ENCODE measurements around the gene FBXL17.

Gene FBXL17

DNA sequence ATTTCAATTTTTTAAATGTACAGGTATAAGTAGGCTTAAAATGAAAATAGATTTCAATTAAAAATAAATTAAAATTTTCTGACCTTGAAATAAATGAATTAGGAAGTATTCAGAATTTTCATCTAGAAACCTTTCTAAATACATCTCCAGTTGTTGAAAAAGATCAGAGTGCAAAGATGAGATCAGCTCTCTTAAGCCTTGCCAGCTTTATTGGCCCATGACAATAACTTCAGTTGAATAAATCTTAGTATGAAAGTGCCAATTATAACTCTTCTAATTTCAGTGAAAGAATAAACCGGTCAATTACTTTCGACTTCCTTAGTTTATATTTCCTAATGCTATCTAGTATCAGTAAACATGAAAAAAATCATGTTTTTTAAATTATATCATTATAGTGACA, 117.4 kb downstream of the FBXL17 start:
- H3K36me3 ChIP-seq (ENCODE audit: insufficient read depth, low read length): no peaks in the 10 kb centered on the region
- no peak overlapping the region for H3K9ac ChIP-seq (ENCODE audit: low read depth, low read length)
- no peaks in the 10 kb centered on the region for H3K9me3 ChIP-seq (ENCODE audit: control insufficient read depth, insufficient read depth, low read length)
- H3K4me1 ChIP-seq (ENCODE audit: insufficient read depth, low read length): 0 out of 2 replicates have a peak, but pooled peaks cover 4% of the 10 kb centered on the region

DNA sequence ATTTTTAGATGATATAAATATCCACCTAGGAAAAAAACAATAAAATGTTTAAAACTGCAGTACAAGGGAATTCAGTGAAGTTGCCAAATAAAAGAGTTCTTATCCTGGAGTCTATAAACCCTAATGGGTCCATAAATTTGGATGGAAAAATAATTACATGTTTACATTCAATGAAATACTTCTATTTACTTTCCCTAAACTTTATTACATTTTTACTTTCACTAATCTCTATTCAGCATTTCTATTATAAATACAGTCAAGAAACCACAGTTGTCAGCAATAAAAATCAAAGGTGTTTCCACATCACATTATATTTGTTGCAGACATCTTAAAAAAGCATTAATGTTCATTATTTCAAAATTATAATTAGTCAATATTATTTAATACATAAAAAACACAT, 118.6 kb downstream of the FBXL17 start:
- Histone ChIP-seq H3K36me3 (ENCODE audit: insufficient read depth, low read length) (no peaks in the 10 kb centered on the region), H3K4me1 (ENCODE audit: insufficient read depth, low read length) (0 out of 2 replicates have a peak, but pooled peaks cover 4% of the 10 kb centered on the region), H3K9me3 (ENCODE audit: control insufficient read depth, insufficient read depth, low read length) (no peaks in the 10 kb centered on the region), H3K9ac (ENCODE audit: low read depth, low read length) (no peak overlapping the region)

DNA sequence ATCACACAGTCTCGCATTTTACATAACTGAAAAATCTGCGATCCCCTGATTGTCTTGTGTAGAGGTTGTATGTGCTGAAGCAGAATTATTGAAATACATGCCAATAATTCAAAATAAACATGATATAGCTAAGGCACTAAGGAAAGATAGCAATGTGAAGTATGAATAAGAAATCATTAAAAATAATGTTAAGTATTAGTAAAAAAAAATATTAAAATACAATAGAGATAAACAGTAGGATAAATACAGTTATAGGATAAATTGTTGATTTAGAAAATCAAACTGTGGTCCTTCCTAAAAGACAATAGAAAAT, 121.1 kb downstream of the FBXL17 start:
- Histone ChIP-seq H3K9me3 (ENCODE audit: control insufficient read depth, insufficient read depth, low read length) (no peaks in the 10 kb centered on the region), H3K36me3 (ENCODE audit: insufficient read depth, low read length) (no peaks in the 10 kb centered on the region), H3K9ac (ENCODE audit: low read depth, low read length) (no peak overlapping the region), H3K4me1 (ENCODE audit: insufficient read depth, low read length) (0 out of 2 replicates have a peak, but pooled peaks cover 4% of the 10 kb centered on the region)

DNA sequence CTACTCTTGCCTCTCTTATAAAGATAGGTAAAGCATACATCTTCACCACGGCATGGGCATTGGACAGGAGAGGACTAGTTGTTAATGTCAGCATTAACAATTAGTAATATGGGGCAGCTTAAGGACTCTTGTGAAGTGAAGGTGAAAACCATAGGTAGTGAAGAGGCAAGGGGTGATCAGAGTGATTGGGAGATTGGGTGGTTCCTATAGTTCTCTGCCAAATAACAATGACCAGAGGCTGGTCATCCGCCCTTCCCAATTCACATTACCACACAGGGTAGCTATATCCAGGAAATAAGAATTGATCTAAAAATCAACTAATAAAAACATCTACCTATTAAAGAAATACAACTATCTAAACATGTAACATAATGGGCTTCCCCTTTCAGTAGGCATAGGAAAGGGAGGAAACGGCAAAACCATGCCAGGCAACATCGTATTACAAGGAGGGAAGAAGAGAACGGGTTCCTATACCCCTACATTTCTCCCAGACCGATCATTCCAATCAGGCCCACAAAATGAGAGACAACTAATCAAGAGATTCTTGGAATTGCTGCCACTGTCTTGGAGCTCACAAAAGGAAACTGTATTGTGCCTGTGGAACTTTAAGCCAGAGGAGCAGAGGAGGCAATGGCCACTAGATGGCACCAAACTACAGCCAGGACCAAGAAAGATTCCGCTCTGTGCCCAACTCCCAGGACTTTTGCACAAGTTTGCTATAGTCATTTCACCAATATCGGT, 121.6 kb downstream of the FBXL17 start:
- H3K36me3 ChIP-seq (ENCODE audit: insufficient read depth, low read length): no peaks in the 10 kb centered on the region
- H3K9ac ChIP-seq (ENCODE audit: low read depth, low read length): no peak overlapping the region

DNA sequence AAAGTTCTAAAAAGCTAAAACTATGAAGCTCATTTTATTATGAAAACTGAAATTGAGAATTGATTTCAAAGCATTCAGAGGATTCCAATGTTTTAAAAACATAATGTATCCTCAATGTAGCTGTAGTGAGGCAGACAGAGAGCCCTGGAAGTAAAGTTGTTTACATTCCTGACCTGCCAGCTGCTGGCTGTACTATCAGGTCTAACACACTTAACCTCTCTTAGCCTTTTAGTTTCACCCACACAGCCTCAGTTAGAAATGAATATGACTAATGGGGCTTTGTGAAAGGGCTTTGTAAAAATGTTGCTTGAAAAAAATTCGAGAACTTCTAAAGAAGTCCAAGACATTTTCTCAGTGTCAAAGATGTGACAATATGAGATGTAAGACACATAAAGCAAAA, 122.6 kb downstream of the FBXL17 start:
- H3K4me1 ChIP-seq (ENCODE audit: insufficient read depth, low read length): peaks cover 4% of the 10 kb centered on the region; the same call in 1 of the 2 replicates
- H3K9me3 ChIP-seq (ENCODE audit: control insufficient read depth, insufficient read depth, low read length): no peaks in the 10 kb centered on the region
- no peak overlapping the region for H3K9ac ChIP-seq (ENCODE audit: low read depth, low read length)
- H3K36me3 ChIP-seq (ENCODE audit: insufficient read depth, low read length): no peaks in the 10 kb centered on the region

More for the DNA sequence above, 121.6 kb downstream of the FBXL17 start:
- no peaks in the 10 kb centered on the region for H3K9me3 ChIP-seq (ENCODE audit: control insufficient read depth, insufficient read depth, low read length)
- 0 out of 2 replicates have a peak, but pooled peaks cover 4% of the 10 kb centered on the region for H3K4me1 ChIP-seq (ENCODE audit: insufficient read depth, low read length)

DNA sequence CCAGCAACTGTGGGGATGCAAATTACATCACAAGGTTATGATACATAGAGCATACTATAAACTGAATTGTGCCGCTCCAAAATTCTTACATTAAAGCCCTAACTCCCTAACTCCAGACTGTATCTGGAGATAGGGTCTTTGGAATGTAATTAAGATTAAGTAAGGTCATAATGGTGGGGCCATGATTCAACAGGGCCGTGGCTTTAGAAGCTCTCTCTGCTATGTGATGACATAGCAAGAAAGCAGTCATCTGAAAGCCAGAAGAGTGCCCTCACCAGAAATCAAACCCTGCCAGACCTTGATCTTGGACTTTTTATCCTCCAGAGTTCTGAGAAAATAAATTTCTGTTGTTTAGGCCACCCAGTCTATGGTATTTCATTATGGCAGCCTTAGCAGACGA, 123.9 kb downstream of the FBXL17 start:
- no peak overlapping the region for H3K9ac ChIP-seq (ENCODE audit: low read depth, low read length)
- H3K4me1 ChIP-seq (ENCODE audit: insufficient read depth, low read length): peaks cover 9% of the 10 kb centered on the region; the same call in 1 of the 2 replicates
- no peaks in the 10 kb centered on the region for H3K36me3 ChIP-seq (ENCODE audit: insufficient read depth, low read length)
- no peaks in the 10 kb centered on the region for H3K9me3 ChIP-seq (ENCODE audit: control insufficient read depth, insufficient read depth, low read length)

DNA sequence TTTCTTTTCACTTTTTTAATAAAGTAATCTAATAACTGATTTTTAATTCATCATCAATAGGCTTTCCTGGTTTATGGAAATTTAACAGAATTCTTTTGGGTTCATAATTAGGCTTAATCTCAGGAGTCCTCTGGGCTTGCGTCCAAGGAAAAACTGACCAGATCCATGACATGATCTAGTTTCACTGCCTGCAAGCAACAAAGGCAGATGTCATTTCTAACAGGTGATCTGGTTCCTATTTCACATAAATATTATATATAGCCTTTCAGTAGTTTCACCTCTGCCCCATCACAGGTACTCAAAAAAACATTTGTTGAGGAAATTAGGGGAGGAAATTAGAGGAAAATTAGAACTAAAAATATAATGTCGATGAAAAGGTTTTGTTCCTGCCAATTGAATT, 126.4 kb downstream of the FBXL17 start:
- H3K4me1 ChIP-seq (ENCODE audit: insufficient read depth, low read length): peaks cover 9% of the 10 kb centered on the region; the same call in 1 of the 2 replicates
- no peak overlapping the region for H3K9ac ChIP-seq (ENCODE audit: low read depth, low read length)
- no peaks in the 10 kb centered on the region for H3K36me3 ChIP-seq (ENCODE audit: insufficient read depth, low read length)
- no peaks in the 10 kb centered on the region for H3K9me3 ChIP-seq (ENCODE audit: control insufficient read depth, insufficient read depth, low read length)

DNA sequence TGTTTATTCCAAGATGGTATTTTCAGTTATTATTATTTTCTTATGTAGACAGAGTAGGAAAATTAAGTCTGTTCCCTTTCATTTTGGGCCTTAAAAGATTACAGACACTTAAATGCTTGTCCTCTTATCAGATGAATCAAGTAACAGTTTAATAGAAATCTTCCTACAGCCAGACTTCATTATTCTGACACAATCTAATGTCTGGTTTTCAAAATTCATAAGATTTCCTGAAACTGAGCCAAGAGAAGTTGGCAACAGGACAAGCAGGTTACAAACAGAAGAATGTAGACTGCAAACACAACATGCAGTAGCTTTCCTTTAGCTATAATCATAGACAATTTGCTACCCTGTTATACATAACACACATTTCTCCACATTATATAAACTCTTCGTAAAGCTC, 130.5 kb downstream of the FBXL17 start:
- Histone ChIP-seq H3K9ac (ENCODE audit: low read depth, low read length) (no peak overlapping the region), H3K36me3 (ENCODE audit: insufficient read depth, low read length) (no peaks in the 10 kb centered on the region), H3K9me3 (ENCODE audit: control insufficient read depth, insufficient read depth, low read length) (no peaks in the 10 kb centered on the region), H3K4me1 (ENCODE audit: insufficient read depth, low read length) (peaks cover 5% of the 10 kb centered on the region; the same call in 1 of the 2 replicates)

DNA sequence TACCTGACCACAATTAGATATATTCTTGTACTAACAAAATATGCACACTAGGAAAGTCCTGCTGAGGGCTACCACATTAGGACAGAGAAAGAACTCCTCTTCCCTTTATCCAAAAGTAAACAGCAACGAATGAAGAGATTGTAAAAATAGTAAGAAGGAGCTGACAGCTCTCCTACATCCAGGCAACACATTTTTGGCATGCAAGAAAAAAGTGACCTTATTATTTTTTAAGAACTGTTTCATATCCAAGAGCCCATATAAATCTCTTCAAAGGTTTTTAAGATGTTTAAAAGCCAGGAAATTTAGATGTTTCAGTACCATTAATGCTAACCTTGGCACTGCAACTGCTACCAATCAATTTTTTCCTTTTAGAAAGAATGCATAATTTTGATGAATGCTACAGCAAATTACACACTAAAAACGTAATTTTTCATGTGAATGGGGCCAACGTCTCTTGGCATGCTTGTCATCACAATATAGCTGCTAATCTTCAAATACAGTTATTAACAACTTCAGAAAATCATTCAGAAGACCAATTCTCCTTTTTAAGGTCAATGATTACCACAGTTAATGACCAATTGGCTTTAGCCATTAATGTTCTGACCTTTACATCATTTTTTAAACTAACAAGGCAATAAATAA, 132.0 kb downstream of the FBXL17 start:
- Histone ChIP-seq H3K9ac (ENCODE audit: low read depth, low read length) (no peak overlapping the region), H3K36me3 (ENCODE audit: insufficient read depth, low read length) (no peaks in the 10 kb centered on the region), H3K9me3 (ENCODE audit: control insufficient read depth, insufficient read depth, low read length) (no peaks in the 10 kb centered on the region), H3K4me1 (ENCODE audit: insufficient read depth, low read length) (peaks cover 5% of the 10 kb centered on the region; the same call in 1 of the 2 replicates)

DNA sequence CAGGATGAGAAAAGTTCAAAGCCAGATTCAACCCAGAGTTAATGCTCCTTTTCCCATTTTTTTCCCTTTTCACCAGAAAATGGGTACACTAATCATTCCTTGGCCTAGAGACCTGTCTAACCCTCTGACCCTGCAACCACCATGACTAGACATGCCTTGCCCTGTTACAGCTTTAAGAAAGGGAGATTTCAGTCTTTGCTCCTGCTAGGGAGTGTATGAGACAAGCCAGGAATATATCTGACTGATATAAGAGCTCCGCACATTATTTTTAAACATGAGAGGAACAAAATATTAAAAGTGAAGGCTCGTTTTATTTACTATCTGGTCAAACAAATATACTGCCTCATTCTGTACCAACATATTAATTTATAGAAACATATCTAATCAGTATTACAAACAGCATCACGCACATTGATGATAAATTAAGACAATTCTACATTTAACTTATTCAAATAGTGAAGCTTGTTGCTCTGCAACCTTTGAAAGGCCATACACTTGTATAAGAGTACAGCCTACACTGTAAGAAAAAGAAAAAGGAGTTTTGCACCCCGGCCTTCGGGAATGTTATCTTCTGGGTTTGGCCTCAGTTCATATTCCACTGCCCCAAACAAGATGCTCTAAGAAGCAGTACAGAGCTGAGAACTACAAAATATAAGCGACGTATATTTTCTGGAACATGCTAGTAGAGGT, 132.7 kb downstream of the FBXL17 start:
- peaks cover 5% of the 10 kb centered on the region; the same call in 1 of the 2 replicates for H3K4me1 ChIP-seq (ENCODE audit: insufficient read depth, low read length)

DNA sequence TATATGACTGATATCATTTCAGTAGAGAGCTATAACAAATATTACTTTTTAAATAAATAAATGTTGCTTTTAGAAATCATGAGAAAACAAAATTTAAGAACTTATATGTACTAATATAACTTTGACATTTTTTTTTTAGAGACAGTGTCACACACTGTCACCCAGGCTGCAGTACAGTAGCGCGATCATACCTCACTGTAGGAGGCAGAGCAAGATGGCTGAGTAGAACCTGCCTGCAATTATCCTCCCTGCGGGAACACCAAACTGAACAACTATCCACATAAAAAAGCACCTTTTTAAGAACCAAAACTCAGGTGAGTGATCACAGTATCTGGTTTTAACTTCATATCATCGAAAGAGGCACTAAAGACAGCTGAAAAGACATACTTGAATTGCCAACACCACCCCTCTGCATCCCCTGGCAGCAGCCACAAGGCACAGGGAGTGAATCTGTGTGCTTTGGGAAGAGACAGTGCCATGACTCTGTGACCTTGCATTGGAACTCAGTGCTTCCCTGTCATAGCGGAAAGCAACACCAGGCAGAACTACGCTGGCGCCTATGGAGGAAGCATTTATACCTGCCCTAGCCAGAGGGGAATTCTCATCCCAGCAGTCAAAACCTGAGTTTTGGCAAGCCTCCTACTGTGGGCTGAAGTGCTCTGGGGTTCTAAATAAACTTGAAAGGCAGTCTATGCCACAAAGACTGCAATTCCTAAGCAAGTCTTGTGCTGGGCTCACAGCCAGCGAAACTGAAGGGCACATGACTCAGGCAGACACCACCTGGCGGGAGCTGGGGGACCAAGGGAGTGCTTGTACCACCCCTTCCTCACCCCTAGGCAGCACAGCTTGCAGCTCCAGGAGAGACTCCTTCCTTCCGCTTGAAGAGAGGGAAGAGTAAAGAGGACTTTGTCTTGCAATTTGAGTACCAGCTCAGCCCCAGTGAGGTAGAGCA, 142.7 kb downstream of the FBXL17 start:
- Histone ChIP-seq H3K9me3 (ENCODE audit: control insufficient read depth, insufficient read depth, low read length) (no peaks in the 10 kb centered on the region), H3K4me1 (ENCODE audit: insufficient read depth, low read length) (peaks cover 6% of the 10 kb centered on the region; the same call in 1 of the 2 replicates), H3K9ac (ENCODE audit: low read depth, low read length) (peak overlapping the region; percentile 12), H3K36me3 (ENCODE audit: insufficient read depth, low read length) (no peaks in the 10 kb centered on the region)

More for the DNA sequence above, 132.7 kb downstream of the FBXL17 start:
- H3K9me3 ChIP-seq (ENCODE audit: control insufficient read depth, insufficient read depth, low read length): no peaks in the 10 kb centered on the region
- H3K36me3 ChIP-seq (ENCODE audit: insufficient read depth, low read length): no peaks in the 10 kb centered on the region
- H3K9ac ChIP-seq (ENCODE audit: low read depth, low read length): no peak overlapping the region

DNA sequence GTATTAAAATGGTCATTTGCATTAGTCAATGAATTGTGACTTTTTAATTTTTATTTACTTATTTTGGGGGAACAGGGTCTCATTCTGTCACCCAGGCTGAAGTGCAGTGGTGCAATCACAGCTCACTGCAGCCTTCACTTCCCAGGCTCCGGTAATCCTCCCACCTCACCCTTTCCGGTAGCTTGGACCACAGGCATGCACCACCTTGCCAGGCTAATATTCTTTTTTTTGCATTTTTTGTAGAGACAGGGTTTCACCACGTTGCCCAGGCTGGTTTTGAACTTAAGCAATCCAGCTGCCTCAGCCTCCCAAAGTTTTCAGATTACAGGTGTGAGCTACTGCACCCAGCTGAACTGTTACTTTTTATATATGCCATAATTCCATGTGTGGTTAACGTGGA, 143.4 kb downstream of the FBXL17 start:
- no peaks in the 10 kb centered on the region for H3K36me3 ChIP-seq (ENCODE audit: insufficient read depth, low read length)
- no peak overlapping the region for H3K9ac ChIP-seq (ENCODE audit: low read depth, low read length)
- H3K9me3 ChIP-seq (ENCODE audit: control insufficient read depth, insufficient read depth, low read length): no peaks in the 10 kb centered on the region
- H3K4me1 ChIP-seq (ENCODE audit: insufficient read depth, low read length): peaks cover 12% of the 10 kb centered on the region

DNA sequence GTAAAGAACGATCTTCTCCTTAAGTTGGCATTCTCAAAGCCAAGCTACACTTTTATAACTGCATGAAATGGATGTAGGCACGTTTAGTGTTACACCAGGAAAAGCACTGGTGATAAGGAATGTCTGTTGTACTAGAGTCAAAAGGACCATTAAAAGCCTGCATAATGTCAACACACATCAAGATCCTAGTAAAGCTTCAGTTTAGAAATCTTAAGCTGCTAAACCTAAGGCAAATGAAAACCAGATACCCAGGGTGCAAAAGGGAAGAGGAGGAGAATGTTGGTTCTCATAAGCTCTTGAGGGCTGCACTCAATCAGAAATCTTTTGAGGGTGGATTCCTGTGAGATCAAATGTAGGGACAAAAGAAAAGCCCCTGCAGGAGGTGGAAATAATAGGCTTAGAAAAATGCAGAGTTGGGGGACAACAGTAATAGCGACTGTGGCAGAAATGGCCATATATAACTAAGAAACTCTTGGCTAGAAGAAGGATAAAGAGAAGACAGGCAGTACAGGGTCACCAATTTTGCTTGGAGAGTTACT, 148.2 kb downstream of the FBXL17 start:
- peaks cover 10% of the 10 kb centered on the region; the same call in 1 of the 2 replicates for H3K4me1 ChIP-seq (ENCODE audit: insufficient read depth, low read length)
- no peak overlapping the region for H3K9ac ChIP-seq (ENCODE audit: low read depth, low read length)
- H3K9me3 ChIP-seq (ENCODE audit: control insufficient read depth, insufficient read depth, low read length): no peaks in the 10 kb centered on the region
- H3K36me3 ChIP-seq (ENCODE audit: insufficient read depth, low read length): no peaks in the 10 kb centered on the region

Data from ES-I3 (cell line).